GM21576 (cell line): ENCODE results near the gene TGM5.
"Not testable (repeated sequence)": the region's sequence is repeated elsewhere in the genome, so short reads cannot be mapped to it uniquely, and the experiment has no call there.

Experiments
- ATAC-seq: cut with Tn5 transposase; IDR thresholded peaks from one replicate; pipeline ENCODE4 v1.9.1; 2021; ENCODE audit warnings: mild to moderate bottlenecking, moderate library complexity; ENCODE audit not compliant: unreplicated experiment

Gene TGM5

GRCh38 chr15:43246261-43246774, 20.4 kb downstream of the TGM5 start:
- no peak for ATAC-seq

GRCh38 chr15:43244092-43244491, 22.6 kb downstream of the TGM5 start:
- ATAC-seq, result no peak

GRCh38 chr15:43243020-43243645, 23.6 kb downstream of the TGM5 start:
- no peak for ATAC-seq

GRCh38 chr15:43242616-43243015, 24.1 kb downstream of the TGM5 start:
- no peak for ATAC-seq

GRCh38 chr15:43241100-43241499, 25.6 kb downstream of the TGM5 start:
- no peak for ATAC-seq

GRCh38 chr15:43239732-43240491, 26.8 kb downstream of the TGM5 start:
- no peak for ATAC-seq

GRCh38 chr15:43238671-43239131, 28.0 kb downstream of the TGM5 start:
- ATAC-seq, result no peak

GRCh38 chr15:43237842-43238470, 28.8 kb downstream of the TGM5 start:
- no peak for ATAC-seq

GRCh38 chr15:43235536-43235935, 31.2 kb downstream of the TGM5 start:
- ATAC-seq, result no peak

- no peak for ATAC-seq
These were observed 34.3 kb downstream of the TGM5 start for GRCh38 chr15:43232289-43232874.

- no peak for ATAC-seq
These were observed 36.0 kb downstream of the TGM5 start for GRCh38 chr15:43230640-43231115.

- ATAC-seq, result no peak
These were observed 36.8 kb downstream of the TGM5 start for GRCh38 chr15:43229977-43230376.

GRCh38 chr15:43226436-43227305, 40.1 kb downstream of the TGM5 start:
- ATAC-seq, result no peak

- ATAC-seq, result not testable (repeated sequence)
These were observed 40.8 kb downstream of the TGM5 start for GRCh38 chr15:43225950-43226255.

GRCh38 chr15:43225201-43225949, 41.4 kb downstream of the TGM5 start:
- ATAC-seq, result no peak

- no peak for ATAC-seq
These were observed 45.3 kb downstream of the TGM5 start for GRCh38 chr15:43221422-43221821.

GRCh38 chr15:43220991-43221403, 45.7 kb downstream of the TGM5 start, which contains the start of gene EPB42:
TSS of gene EPB42 (minus strand) at chr15:43221018. CDS start at chr15:43220825, 193 bp downstream.
- ATAC-seq, result no peak

GRCh38 chr15:43219929-43220928, 46.5 kb downstream of the TGM5 start:
- ATAC-seq, result no peak
